ENCODE results near the gene ELOVL5.
"Not testable (repeated sequence)": the region's sequence is repeated elsewhere in the genome, so short reads cannot be mapped to it uniquely, and the experiment has no call there.

ELOVL5 gene

DNA sequence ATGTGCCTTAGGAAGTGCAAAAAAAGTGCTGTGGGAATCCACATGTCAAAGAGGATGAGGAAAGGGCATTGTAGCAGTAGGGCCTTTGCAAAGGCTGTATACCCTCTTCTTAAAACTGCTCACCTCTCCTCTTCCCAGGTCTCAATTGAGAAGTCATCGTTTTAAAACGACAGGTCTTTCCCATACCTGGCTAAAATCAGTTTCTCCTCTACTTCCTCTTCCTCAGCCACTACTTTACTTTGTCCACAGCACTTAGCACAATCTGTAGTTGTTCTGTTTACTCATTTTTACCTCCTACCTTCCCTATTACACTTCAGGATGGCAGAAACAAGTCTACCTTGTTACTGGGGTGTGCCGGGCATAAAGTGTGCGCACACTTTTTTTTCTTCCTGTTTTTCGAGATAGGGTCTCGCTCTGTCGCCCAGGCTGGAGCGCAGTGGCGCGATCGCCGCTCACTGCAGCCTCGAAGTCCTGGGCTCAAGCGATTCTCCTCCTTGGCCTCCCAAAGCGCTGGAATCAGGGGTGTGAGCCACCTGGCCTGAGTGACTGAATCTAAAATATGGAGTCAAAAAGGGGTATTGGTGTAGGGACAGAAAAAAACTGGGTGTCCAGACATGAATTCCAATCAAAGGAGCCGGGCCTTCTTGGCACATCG, 9.8 kb upstream of the ELOVL5 start:
- no peak for DNase-seq

DNA sequence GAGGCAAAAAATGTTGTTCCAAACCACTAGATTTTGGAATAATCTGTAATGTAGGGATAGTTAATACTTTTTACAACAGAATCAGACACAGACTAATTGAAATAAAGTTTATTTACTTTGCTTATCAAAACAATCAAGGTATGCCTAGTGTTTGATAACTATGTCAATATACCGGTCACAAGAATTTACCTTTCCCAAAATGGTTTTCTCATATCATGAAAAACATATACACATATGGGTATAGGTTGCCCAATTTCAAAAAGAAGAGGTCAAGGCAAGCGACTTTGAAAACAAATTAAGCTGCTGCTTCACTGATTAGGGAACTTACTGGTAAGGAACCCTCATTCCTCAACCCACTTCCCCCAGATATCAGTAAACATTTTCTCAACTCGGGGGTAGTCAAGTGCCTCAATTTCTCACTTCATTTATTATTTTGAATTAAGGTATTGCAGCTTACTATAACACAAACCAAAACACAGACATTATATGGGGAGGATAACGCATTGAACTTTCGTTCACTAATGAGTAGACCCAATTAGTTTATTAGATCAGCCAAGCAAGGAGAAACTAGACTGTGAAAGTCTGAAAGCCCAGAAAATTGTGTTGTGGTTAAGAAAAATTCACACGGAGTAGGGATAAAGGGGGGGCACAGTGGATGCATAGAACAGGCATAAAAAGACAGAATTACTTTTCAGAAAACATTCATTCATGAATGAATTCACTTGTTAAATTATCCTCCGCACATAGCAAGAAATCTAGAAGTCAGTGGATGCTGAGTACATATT, 9.0 kb upstream of the ELOVL5 start:
- no peak for DNase-seq

DNA sequence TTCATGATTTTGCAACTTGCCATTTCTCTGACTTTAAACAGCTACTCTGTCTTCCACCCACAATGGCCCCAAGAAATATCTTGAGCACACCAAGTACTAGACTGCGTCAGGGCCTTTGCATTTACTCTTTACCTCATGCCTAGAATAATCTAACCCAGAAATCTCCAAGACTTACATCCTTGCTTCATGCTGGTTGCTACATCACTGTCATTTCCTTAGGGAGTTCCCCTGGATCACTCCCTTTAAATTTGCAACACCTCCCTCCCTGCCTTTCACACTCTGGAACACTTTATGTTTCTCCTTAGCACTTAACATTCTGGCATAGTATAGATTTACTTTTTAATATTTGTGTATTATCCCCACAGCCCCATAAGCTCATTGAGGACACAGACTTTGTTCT, 4.9 kb upstream of the ELOVL5 start:
- no peak for DNase-seq

DNA sequence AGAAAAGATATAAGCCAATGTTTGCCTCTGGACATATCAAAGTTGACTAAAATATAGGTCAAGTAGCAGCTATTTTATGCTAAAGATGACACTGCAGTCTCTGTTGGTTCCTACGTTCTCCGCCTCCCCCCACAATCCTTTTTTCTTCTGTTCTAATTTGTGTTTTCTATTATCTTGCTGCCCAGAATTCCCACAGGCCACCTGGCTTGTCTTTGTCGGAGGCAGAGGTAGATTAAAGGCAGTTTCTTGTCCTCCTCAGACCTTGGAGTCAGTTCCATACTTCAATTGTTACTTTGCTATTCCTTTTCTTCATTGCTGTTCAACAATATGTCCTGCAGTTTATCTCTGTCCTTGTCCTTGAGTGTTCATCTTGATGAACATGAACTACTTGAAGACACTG, 3.6 kb upstream of the ELOVL5 start:
- no peak for DNase-seq

DNA sequence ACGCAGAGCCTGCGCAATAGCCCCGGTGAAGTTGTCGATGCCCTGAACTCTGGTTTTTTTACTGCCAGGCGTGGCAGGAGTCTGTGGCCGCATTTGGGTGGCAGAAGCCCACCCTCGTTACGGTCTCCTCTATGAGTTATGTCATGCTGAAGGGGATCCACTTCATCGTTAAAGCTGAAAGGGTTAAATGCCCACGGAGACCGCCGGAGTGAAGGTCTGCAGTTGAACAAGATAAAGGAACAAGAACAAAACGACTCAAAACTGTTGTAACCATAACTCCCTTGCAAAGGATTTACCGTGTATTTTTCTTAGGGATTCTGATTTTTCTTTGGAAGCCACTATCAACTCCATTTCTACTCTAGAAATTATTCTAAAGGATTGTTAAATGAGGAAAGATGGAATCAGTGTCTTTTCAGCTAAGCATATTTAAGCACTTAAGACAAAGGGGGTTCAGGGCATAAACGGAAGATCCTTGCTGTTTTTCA, 501 bp upstream of the ELOVL5 start:
- DNase-seq: no peak

DNA sequence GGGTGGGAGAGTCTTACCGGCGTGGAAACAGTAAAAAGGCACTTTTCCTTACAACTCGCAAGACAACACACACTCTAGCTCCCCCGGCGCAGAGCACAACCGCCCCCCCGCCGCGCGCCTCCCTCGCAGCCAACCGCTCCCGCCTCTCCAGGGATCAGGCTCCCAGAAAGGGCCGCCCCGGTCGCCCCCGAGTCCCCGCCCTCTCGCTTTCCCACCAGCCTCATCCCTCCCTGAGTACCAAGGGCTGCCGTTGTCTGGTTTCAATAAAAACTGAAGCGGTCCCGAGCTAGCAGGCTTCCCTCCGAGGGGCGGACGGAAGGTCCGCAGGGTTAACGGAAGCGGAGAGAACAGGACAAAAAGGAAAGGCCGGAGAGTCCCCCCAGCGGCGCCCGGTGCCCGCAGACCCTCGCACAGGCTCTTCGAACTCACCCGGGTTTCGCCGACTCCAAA, 804 bp downstream of the ELOVL5 start:
- DNase-seq: peak; percentile 23

DNA sequence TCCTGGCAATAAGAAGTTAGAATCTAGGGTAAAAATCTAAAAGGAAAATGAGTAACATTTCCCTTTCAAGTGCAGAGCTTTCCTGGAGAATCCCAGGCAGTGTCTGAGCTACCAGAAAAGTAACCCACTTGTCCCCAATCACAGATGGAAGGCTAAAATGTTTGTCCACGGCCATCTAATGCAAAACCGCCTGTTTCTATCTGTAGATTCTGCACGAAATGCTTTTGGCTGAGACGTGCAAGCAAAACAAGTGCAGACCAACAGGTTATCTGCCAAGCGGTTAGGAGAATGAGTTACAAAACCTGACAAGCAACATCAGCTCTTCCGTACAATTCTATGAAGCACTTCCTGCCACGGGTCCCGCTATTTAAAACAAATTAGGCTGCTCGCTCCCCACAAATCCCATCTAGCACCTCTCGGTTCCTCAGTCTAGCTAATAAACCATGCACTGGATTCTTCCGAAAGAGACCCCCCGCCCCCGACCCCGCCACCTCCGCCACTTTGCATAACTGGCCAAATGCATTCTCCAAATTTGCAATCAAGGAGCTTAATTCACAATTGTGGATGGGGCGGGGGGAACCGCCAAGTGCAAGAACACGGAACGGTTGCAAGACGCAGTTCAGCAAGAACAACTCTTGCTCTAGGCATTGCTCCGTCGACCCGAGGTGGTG, 1.4 kb downstream of the ELOVL5 start:
- DNase-seq: no peak

DNA sequence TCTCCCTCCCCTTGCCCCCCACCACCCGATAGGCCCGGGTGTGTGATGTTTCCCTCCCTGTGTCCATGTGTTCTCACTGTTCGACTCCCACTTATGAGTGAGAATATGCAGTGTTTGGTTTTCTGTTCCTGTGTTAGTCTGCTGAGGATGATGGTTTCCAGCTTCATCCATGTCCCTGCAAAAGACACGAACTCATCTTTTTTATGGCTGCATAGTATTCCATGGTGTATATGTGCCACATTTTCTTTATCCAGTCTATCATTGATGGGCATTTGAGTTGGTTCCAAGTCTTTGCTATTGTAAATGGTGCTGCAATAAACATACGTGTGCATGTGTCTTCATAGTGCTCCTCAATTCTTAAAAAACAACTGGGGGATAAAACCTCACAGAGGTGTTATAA, 2.7 kb downstream of the ELOVL5 start:
- not testable (repeated sequence) for DNase-seq

DNA sequence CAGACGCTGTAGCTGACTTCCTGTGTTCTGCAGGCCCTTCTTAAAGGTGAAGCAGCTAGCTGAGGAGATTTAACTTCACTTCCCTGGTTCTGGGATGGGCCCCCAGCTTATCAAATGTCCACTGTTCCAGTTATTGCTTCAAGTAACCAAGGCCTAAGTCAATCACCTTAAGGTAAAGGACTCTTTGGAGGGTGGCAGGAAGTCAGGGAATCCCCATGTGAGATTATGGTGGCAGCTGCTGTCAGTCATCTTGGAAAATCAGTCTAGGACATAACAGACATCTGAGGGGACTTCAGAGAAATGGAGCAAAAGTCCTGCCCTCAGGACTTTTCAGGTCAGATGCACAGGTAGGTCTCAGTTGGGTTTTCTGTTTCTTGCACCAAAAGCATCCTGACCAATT, 3.8 kb downstream of the ELOVL5 start:
- DNase-seq: no peak

DNA sequence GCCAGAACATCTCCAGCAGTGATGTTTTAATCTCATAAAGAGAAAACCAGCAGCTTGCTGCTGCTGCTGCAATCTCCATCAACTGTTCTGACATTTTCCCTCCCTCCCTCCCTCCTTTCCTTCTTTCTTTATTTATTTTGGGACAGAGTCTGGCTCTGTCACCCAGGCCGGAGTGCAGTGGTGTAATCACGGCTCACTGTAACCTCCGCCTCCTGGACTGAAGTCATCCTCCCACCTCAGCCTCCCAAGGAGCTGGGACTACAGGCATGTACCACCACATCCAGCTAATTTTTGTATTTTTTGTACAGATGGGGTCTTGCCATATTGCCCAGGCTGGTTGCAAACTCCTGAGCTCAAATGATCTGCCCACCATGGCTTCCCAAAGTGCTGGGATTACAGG, 5.7 kb downstream of the ELOVL5 start:
- DNase-seq: no peak

DNA sequence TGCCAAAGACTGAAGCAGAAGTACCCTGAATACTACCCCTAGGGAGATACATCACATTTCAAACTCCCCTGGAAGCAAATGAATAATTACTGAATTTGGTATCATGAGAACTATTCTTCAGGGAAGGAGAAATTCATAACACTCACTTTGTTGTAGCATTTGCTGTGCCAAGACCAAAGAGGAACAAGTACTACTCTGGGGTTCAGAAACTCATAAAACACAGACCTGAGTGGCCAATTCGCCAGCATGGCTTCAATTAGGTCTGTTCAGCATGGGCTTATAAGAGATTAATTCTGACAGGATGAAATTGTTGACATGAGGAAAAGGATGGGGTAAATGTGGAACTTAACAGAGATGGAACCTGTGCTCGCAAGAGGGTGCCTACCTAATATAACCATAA, 6.5 kb downstream of the ELOVL5 start:
- no peak for DNase-seq

DNA sequence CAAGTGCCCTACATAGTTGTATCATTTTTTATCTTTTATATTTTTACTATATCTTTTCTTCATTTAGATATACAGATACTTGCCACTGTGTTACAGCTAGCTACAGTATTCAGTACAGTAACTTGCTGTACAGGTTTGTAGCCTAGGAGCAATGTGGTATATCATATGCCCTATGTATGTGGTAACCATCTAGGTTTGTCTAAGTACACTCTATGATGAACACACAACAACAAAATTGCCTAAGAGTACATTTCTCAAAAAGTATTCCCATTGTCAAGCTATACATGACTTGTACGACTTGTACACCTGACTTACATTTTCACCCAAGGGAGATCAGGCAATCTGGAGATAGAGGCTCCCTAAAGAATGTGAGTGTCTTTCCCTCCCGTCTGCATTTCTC, 8.2 kb downstream of the ELOVL5 start:
- no peak for DNase-seq

DNA sequence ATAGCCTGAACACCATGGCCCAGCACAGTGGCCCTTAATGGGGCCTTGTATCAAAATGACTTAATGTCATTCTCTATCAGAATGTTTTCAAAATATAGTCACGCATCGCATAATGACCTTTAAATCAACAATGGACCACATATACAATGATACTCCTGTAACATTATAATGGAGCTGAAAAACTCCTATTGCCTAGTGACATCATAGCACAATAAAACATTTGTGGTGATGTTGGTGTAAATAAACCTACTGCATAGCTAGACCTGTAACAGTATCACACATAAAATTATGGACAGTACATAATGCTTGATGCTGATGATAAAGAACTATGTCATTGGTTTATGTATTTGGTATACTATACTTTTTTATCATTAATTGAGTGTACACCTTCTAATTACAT, 9.3 kb downstream of the ELOVL5 start:
- no peak for DNase-seq

DNA sequence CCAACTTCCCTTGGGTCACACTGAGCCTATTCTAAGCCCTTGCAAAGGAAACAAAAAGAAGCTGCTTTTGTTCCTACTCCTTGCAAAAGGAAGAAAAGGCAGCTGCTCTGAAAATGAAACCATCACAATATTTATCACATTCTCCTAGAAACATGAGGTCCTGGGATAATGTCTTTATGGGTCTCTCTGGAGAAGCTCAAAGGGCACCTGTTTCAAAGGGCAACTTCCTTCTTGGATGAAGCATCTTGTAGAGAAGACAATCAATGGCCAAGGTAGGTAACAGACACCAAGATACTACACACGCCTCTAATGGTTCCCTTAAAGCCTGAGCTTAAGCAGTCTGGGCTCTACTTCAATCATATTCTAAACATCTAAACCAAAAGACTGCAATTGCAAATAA, 10.4 kb downstream of the ELOVL5 start:
- DNase-seq: no peak

DNA sequence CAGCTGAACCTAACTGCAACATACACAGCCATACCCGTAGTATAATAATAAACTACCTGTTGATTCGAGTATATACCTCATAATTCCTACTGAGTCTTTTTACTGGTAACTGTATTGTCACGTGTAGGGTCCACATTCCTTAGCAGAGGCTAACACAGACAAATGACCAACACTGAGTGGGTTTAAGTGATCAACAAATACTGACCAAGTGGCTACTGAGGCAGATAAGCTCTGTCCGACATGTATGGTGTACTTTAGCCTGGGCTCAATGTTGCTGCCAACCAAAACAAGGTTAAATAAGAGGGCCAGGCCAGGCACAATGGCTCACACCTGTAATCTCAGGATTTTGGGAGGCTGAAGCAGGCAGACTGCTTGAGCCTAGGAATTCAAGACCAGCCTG, 12.7 kb downstream of the ELOVL5 start:
- no peak for DNase-seq

DNA sequence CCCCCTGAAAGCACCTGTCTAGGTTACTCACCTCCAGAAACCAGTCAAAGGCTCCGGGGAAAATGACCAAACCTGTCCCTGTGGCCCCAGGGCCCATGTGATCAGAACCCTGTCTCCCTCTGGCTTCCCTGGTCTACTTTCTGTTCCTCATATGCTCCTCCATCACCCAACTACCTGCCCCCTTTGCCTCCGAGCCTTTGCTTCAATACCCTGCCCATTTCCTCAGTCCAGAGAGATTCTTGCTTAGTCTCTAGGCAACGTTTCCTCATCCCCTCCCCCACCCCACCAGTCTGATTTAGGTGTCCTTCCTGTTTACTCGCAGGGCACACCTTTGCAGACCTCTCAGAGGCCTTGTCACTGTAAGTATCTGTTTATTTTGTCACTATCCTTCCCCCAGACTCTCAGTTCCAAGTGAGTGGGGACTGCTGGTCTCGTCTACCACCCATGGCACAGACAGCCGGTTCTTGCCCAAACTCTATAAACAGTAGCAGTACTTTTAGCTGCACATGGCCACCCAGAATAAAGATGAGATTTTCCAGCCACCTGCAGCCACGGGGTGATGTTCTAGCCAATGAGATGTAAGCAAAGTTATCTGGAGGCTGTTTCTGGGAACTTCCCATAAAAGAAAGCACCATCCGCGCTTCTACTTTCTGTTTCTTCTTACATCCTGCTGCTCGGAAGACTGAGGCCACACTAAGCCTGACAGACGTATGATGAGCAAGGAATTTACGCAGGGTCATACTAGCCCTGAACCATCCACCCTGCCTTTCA, 13.3 kb downstream of the ELOVL5 start:
- DNase-seq: no peak

DNA sequence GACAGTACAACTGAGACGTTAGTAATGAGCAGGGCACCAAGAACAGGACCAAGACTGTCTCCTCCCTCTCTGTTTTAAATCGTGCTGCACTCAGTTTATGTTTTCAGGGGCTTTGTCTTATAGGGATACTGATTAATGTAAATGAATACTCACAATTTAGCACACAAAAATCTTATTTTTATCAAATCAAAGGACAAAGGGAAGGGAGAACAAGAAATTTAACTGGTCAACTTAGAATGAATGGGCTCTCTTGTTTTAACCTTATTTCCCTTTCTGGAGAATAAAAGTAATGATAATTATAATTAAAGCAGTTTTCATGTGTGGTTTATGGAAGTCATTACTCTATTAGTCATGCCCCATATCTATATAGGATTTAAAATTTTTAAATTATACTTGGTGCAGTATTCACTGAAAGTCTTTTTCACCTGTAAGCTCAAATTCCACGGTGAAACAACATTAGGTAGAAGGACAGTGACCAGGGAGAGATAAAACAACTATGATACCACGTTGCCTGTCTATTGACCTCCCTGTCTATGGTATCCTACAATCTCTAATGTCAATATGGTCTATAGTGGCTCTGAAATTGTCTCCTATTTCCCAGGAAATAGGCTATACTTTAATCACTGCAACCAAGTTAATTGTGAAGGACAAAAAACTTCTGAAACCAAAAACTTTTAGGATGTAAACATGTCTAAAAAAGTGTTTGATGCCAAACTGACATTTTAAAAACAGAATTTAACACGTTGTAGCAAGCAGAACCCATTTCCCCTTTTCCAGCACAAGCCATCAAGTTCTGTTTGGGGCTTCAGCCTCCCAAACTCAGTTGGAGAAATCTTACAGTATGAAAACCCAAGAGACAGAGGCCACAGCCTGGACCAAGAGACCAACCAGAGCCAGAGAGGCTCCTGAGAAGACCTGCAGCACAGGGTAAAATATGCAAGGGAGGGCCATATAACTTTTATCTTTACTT, 15.0 kb downstream of the ELOVL5 start:
- DNase-seq: no peak

DNA sequence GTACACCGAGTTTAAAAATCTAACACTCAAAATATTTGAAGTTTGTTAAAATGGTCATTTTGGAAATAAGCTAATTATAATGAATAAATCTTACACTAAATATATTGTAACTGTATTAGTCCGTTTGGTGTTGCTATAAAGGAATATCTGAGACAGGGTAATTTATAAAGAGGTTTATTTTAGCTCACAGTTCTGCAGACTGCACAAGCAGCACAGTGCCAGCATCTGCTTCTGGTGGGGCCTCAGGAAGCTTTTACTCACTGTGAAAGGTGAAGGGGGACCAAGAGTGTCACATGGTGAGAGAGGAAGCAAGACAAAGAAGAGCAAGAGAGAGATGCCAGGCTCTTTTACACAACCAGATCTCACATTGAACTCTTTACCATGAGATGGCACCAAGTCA, 17.1 kb downstream of the ELOVL5 start:
- no peak for DNase-seq

DNA sequence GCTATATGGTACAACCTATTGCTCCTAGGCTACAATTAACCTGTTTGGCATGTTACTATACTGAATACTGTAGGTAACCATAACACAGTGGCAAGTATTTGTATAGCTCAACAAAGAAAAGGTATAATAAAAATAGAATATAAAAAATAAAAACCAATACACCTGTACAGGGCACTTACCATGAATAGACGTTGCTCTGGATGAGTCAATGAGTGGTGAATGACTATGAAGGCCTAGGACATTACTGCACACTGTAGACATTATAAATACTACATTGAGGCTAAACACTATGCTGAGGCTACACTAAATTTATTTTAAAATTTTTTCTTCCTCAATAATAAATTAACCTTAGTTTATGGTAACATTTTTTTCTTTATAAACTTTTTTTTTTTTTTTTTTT, 18.6 kb downstream of the ELOVL5 start:
- no peak for DNase-seq

DNA sequence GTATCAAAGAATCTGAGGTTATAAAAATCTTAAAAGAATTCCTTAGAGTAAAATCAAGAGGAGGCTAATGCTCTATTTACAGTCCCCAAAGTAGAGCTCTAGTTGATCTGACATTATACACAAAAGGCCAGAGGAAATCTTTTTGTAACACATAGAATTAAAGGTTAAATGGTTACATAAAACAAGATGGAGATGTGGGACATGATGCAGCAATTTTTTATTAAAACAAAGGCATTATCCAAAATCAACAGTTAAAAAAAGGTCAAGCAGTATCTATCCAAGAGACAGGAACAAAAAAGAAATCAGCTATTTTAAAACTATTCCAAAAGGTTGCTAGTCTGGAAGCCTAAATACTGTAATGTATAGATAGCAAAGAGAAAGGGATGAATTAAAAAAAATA, 20.4 kb downstream of the ELOVL5 start:
- DNase-seq: no peak

DNA sequence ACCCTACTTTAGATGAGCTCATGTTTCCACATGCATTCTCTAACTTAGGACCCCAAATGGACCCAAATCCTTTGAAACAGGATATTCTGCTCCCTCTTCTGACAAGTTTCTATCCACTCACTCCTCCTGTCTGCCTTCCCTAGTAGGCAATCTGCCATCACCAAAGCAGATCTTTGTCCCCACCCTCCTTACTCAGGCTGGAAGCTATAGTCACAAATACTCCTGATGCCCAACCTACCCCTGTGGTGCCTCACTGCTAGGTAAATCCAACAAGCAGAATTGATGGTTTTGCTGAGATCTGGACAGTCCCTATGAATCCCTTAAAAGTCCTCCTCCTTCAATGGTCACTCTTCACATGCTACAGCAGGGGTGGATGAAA, 21.7 kb downstream of the ELOVL5 start:
- DNase-seq: no peak

DNA sequence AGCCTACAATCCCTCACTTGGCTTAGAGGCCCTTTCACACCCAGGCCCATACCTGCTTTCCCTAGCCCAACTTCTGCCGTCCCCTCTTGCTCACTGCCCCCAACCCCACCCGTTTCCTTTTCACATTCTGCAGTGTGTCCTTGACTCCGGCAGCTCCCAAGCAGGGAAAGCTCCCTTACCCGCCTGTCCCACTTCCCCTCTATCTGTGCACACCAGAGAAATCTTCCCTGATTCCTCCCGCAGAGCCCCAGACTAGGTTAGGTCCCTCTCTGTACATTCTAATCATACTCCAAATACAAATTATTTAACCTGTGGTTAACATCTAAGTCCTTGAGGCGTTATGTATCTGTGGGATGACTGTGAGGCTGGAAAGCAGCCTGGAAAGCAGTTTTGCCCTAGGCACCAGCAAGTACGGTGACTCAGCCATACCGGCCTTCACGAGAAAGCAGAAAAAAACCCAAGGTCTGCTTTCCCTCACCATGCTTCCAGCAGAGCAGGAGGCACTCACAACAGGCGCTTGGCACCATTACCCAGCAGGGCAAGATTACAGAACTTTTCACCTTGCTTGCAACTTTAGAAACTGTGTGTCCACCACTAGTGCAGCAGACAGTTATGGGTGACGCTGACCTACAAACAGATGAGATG, 22.3 kb downstream of the ELOVL5 start:
- no peak for DNase-seq
